ENCODE data around the gene TEP1.
A peak's percentile ranks its signal among the peaks of the same experiment; 100 is the strongest.

TEP1 gene

GRCh38 chr14:20429801-20430669, 16.7 kb upstream of the TEP1 start:
- no peak for DNase-seq (ENCODE audit: low spot score)

DNA sequence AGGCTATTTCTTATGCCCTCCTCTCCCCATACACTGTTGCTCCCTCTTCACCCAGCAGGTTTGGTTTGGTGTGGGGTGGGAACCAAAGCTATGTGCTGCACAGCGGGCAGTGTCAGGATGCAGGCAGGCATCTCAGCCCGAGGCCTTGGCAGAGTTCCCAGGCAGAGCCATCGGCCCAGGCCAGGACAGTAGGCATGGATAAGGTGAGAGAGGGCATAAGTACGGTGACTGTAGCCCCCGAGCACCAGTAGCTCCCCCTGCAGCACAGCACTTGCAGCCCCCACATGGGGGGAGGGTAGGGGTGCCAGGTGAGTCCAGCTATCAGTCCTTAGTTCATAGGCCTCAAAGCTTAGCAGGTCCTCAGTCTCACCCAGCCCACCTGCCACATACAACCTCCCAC, 15.5 kb upstream of the TEP1 start:
- no peak for DNase-seq (ENCODE audit: low spot score)

DNA sequence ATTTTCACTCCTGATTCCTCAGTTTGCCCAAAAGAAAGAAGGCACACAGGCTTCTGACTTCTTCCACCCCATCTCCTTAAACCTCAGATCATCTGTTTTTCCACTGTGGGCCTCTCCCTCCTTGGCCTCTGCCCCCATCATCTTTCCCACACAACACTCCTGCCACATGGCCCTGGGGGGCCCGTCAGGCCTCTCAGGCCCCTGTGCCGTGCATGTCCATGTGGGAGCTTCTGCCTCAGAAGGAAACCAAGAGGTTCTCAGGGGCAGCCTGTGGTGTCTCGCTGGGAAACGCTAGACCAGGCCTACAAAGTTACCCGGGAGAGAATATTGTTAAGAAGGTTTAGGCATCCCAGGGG, 14.7 kb upstream of the TEP1 start:
- DNase-seq (ENCODE audit: low spot score), result no peak

GRCh38 chr14:20427231-20428009, 14.1 kb upstream of the TEP1 start:
- peak; percentile 35 for DNase-seq (ENCODE audit: low spot score)

- DNase-seq (ENCODE audit: low spot score), result no peak
Observed at GRCh38 chr14:20424851-20425250, 11.6 kb upstream of the TEP1 start.

DNA sequence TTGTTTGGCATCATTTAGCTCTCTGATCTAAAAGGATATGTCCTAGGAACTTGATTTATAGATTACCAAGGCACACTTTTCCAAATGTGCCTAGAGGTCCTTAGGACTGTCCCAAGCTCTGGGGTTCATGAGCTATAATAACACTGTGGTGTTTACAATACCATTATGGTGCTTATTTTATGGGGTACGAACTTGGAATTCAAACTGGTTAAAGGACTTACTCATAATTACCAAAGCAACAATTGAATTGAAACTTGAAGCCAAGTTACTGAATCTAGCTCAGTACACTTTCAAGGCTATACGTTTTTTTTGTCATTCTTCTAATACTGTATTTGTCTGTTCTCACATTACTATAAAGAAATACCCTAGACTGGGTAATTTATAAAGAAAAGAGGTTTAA, 9.6 kb upstream of the TEP1 start:
- no peak for DNase-seq (ENCODE audit: low spot score)

GRCh38 chr14:20421267-20421666, 8.0 kb upstream of the TEP1 start:
- no peak for DNase-seq (ENCODE audit: low spot score)

DNA sequence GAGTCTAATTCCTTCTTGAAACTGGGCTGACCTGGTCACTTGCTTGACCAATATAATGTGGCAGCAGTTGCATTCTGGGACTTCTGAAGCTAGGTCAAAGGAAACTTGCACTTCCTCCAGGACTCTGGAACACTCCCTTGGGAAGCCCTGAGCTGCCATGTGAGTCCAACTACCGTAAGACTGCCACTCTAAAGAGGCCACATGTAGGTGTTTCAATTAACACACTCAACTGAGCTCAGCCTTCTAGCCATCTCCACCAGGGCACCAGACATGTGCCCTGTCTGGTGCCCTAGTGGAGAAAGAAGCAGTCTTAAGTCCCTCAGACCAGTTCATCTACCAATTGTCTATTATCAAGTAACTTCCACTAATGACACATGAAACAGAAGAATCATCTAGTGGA, 6.1 kb upstream of the TEP1 start:
- DNase-seq (ENCODE audit: low spot score), result no peak

GRCh38 chr14:20418501-20418909, 5.2 kb upstream of the TEP1 start:
- DNase-seq (ENCODE audit: low spot score), result no peak

DNA sequence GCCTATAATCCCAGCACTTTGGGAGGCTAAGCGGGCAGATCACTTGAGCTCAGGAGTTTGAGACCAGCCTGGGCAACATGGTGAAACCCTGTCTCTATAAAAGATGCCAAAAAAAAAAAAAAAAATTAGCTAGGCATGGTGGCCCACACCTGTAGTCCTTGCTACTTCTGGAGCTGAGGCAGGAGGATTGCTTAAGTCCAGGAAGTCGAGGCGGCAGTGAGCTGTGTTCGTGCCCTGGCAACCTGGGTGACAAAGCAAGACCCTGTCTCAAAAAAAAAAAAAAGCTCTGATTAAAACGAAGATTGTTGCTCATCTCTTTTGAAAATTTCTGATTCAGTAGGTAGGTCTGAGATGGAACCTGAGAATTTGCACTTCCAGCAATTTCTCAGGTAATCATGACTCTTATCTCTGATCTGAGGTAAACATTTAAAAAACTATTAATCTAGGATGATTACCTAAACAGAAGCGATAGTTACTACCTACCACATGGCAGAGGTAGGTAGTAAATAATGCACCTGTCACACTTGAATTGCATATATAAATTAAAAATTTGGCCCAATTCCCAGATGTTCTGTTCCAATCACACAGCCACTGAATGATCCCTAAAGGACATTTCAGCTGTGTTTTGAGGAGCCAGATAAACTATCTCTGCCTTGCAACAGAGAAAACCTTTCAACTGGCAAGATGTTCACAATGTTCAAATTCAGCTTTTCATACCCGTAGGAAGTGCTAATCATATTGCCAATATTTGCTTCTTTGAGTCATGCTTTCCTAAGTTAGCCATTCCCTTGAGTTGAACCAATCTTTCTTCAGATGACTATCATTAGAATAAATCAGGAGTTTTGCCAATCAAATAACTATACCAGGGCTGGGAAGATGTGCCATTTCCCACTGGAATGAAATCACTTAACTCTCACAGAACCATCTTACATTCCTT, 4.2 kb upstream of the TEP1 start:
- DNase-seq (ENCODE audit: low spot score), result no peak

DNA sequence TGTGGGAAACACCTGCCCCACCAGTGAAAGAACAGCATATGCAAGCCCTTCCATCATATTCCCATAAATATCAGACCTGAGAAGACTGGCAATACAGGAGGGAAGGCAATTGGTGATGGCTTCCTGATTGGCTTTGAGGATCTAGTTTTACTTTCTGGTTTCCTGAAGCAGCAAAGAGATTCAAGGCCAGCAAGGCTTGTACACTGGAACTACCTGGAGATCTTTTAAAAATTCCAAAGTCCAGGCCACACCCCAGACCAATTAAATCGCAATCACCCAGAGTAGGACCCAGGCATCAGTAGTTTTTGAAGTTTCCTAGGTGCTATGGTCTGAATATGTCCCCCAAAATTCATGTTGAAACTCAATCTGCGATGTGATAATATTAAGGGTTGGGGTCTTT, 2.9 kb upstream of the TEP1 start:
- no peak for DNase-seq (ENCODE audit: low spot score)

DNA sequence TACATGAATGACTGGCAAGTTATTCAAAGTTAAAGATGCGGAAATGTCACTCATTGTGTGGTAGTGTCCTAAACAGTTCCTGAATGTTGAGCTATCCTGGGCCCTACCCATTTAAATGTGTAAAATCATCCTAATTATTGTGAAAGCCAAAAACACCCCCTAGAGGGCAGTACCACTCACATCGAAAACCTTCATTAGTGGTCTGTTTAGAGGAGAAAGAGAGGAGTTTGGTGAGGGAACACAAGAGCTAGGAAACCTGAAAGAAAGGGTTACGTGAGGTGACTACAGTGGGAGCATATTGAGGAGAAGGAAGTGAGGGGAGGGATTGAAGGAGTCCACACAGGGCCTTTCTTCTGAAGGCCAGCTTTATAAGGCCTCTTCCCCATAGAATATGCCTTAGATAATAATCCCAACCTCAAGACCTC, 2.5 kb upstream of the TEP1 start:
- peak; percentile 69 for DNase-seq (ENCODE audit: low spot score)

- peak; percentile 53 for DNase-seq (ENCODE audit: low spot score)
Observed at GRCh38 chr14:20413744-20414082, 412 bp upstream of the TEP1 start.

- no peak for DNase-seq (ENCODE audit: low spot score)
Observed at GRCh38 chr14:20412411-20412810, 890 bp downstream of the TEP1 start.

- DNase-seq (ENCODE audit: low spot score), result no peak
Observed at GRCh38 chr14:20409226-20409625, 4.1 kb downstream of the TEP1 start.

- no peak for DNase-seq (ENCODE audit: low spot score)
Observed at GRCh38 chr14:20403521-20403920, 9.8 kb downstream of the TEP1 start.

DNA sequence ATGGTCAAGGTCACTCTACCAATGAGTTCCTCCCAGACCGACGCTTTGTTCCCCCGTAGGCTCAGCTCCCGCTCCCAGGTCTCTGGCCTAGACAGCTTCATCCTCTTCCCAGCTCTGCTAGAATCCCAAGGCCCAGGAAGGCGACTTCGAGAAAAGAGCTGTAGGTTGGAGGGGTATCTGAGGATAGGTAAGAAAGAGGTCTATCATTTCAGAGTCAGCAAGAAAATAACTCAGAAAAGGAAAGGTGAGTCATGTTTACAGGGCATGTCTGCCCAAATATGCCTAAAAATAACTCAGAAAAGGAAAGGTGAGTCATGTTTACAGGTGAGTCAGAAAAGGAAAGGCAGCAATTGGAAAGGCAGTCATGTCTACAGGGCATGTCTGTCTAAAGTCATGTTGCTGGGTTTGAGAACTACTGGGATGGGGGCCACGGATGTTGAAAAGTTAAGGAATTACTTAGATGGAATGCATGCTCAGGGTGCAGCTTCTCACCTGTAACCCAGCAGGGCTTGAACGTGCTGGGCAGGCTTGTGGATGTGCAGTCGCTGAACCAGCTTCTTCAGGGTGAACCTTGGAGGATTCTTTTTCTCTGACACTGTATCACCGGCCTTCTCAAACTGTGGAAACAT, 12.2 kb downstream of the TEP1 start:
- peak; percentile 79 for DNase-seq (ENCODE audit: low spot score)

- DNase-seq (ENCODE audit: low spot score), result no peak
Observed at GRCh38 chr14:20400589-20400964, 12.7 kb downstream of the TEP1 start.

DNA sequence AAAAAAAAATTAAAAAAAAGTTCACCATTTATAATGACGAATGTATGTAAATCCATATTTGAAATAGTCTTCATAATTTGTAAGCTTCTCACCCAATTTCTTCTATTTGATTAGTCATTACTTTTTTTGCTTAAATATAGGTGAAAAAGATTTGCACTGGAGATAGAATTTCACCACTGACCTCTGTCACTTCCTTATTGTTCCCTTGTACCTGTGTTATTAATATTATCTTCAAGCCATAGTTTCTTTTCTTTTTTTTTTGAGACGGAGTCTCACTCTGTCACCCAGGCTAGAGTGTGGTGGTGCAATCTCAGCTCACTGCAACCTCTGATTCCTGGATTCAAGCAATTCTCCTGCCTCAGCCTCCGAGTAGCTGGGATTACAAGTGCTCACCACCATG, 15.8 kb downstream of the TEP1 start:
- DNase-seq (ENCODE audit: low spot score), result no peak

DNA sequence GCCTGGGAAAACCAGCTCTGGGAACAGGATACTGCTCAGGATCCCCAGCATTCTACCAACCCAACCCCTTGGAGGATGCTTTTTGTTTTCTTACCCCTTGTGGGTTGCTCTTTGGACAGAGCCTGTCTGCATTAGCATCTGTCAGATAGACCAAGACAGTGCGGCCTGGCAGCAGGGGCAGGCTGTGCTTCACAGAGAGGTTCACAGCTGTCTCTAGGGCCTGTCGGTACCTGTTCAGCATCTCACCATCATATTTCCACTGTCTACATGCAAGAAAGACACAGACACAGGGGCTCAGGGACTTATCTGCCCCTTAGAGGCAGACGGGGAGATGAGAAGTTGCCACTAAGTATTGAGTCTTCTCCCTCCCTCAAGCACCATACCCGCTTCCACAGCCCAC, 21.8 kb downstream of the TEP1 start:
- DNase-seq (ENCODE audit: low spot score), result no peak

- no peak for DNase-seq (ENCODE audit: low spot score)
Observed at GRCh38 chr14:20388159-20388558, 25.1 kb downstream of the TEP1 start.

DNA sequence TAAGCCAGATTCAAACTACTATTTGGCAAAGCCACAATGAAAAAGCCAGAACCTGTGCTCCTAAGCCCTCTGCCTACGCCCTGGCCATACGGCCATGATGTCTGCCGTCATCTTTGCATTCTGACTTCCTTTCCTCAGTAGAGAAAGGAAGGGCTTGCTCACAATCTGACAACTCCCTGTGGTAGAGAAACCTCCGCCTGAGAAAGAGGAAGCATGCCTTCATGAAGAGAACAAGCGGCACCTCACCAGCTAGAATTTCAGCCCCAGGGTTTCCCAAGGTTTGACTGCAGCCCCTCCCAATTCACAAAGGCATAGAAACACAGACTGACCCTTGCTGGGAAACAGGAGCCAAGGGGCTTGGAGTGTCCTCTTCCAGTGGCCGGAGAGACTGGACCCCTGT, 25.7 kb downstream of the TEP1 start:
- no peak for DNase-seq (ENCODE audit: low spot score)

Data from activated CD4-positive, alpha-beta T cell treated with anti-CD3 and anti-CD28 coated beads, Interleukin-2, Interleukin-4, amounts not matched to agents 100 ng/mL and 50 ng/mL, durations not matched to agents 16 hours and 8 hours (primary cell).